DND-41 (cell line): Measurements from ENCODE around the gene ENAH.

ENCODE experiments used
- ATAC-seq: fragments of 200-7000 bp; cut with Tn5 transposase; 3 replicates; pipeline ENCODE4 v1.9.1; 2021; ENCODE audit warnings: low read depth; ENCODE audit not compliant: insufficient read depth
- DNase-seq: peaks from one replicate; pipeline ENCODE4 v3.0.0-alpha.2; 2020
- H2AFZ ChIP-seq: 2 replicates; pipeline ENCODE4 v1.6.0; 2012; ENCODE audit warnings: low read depth, low read length
- H3K27ac ChIP-seq: 2 replicates; pipeline ENCODE4 v1.5.1; 2012; ENCODE audit warnings: low read length, inconsistent platforms
- H3K27me3 ChIP-seq: fragments of 200-600 bp; sonication (generic); 2 replicates; pipeline ENCODE4 v1.6.0; 2012; ENCODE audit warnings: low read length, mild to moderate bottlenecking, inconsistent platforms; ENCODE audit not compliant: insufficient read depth, poor library complexity
- H3K36me3 ChIP-seq: 2 replicates; pipeline ENCODE4 v1.5.1; 2012; ENCODE audit warnings: low read length, inconsistent platforms; ENCODE audit not compliant: insufficient read depth
- H3K4me1 ChIP-seq: 2 replicates; pipeline ENCODE4 v1.5.1; 2012; ENCODE audit warnings: mild to moderate bottlenecking, low read length; ENCODE audit not compliant: insufficient read depth
- H3K4me2 ChIP-seq: 2 replicates; pipeline ENCODE4 v1.6.0; 2012; ENCODE audit warnings: mild to moderate bottlenecking, moderate library complexity, low read length, inconsistent platforms; ENCODE audit not compliant: insufficient read depth
- H3K4me3 ChIP-seq, 2 experiments: fragments of 200-600 bp in 1 of 2; shearing (Covaris generic) in 1 of 2; 2 replicates each; pipeline ENCODE4 v1.5.1; 2012 to 2016; ENCODE audit warnings: inconsistent platforms in 2 of 2, low read length in 2 of 2, mild to moderate bottlenecking in 2 of 2, low read depth in 1 of 2, moderate library complexity in 1 of 2
- H3K79me2 ChIP-seq: 2 replicates; pipeline ENCODE4 v1.6.0; 2012; ENCODE audit warnings: low read length, inconsistent platforms; ENCODE audit not compliant: insufficient read depth
- H3K9ac ChIP-seq: 2 replicates; pipeline ENCODE4 v1.6.0; 2012; ENCODE audit warnings: low read depth, mild to moderate bottlenecking, inconsistent platforms, low read length, moderate library complexity
- H3K9me3 ChIP-seq: 2 replicates; pipeline ENCODE4 v1.5.1; 2012; ENCODE audit warnings: low read length, moderate library complexity, mild to moderate bottlenecking, inconsistent platforms; ENCODE audit not compliant: insufficient read depth, severe bottlenecking
- H4K20me1 ChIP-seq: 2 replicates; pipeline ENCODE4 v1.6.0; 2012; ENCODE audit warnings: low read length; ENCODE audit not compliant: insufficient read depth
- EZH2 ChIP-seq: IDR thresholded peaks from 3 replicates; pipeline ENCODE4 v1.6.1; 2012; ENCODE audit warnings: borderline replicate concordance, low read depth, mild to moderate bottlenecking, moderate library complexity, low read length, inconsistent platforms; ENCODE audit not compliant: severe bottlenecking
- TF ChIP-seq, protein P1 (sequence below): IDR thresholded peaks from 2 replicates; pipeline ENCODE4 v1.5.1; 2012; ENCODE audit warnings: borderline replicate concordance, low read length, moderate library complexity, mild to moderate bottlenecking; ENCODE audit not compliant: poor library complexity, severe bottlenecking; ENCODE audit errors: extremely low read depth

ENAH gene

DNA sequence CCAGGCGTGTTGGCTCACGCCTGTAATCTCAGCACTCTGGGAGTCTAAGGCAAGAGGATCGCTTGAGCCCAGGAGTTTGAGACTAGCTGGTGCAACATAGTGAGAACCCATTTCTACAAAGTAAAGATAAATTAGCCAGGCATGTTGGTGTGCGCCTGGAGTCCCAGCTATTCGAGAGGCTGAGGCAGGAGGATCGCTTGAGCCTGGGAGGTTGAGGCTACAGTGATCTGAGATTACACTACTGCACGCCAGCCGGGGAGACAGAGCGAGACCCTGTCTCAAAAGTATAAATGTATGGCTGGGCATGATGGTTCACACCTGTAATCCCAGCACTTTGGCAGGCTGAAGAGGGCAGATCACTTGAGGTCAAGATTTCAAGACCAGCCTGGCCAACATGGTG, 173.6 kb downstream of the ENAH start:
- no peak overlapping the region for H3K4me2 ChIP-seq
- H3K4me1 ChIP-seq = peaks cover 9% of the 10 kb centered on the region
- no peak for TF ChIP-seq EZH2
- TF ChIP-seq, protein P1, sequence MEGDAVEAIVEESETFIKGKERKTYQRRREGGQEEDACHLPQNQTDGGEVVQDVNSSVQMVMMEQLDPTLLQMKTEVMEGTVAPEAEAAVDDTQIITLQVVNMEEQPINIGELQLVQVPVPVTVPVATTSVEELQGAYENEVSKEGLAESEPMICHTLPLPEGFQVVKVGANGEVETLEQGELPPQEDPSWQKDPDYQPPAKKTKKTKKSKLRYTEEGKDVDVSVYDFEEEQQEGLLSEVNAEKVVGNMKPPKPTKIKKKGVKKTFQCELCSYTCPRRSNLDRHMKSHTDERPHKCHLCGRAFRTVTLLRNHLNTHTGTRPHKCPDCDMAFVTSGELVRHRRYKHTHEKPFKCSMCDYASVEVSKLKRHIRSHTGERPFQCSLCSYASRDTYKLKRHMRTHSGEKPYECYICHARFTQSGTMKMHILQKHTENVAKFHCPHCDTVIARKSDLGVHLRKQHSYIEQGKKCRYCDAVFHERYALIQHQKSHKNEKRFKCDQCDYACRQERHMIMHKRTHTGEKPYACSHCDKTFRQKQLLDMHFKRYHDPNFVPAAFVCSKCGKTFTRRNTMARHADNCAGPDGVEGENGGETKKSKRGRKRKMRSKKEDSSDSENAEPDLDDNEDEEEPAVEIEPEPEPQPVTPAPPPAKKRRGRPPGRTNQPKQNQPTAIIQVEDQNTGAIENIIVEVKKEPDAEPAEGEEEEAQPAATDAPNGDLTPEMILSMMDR = no peak
- no peak for DNase-seq
- H2AFZ ChIP-seq = no peak overlapping the region
- no peaks in the 10 kb centered on the region for H3K9me3 ChIP-seq
- no peak overlapping the region for H3K27ac ChIP-seq
- H4K20me1 ChIP-seq = no peaks in the 10 kb centered on the region
- ATAC-seq = no peak
- H3K9ac ChIP-seq = no peak overlapping the region
- H3K79me2 ChIP-seq = no peaks in the 10 kb centered on the region
- no peak overlapping the region for H3K4me3 ChIP-seq
- H3K36me3 ChIP-seq = no peaks in the 10 kb centered on the region
- H3K27me3 ChIP-seq = peaks cover 6% of the 10 kb centered on the region

DNA sequence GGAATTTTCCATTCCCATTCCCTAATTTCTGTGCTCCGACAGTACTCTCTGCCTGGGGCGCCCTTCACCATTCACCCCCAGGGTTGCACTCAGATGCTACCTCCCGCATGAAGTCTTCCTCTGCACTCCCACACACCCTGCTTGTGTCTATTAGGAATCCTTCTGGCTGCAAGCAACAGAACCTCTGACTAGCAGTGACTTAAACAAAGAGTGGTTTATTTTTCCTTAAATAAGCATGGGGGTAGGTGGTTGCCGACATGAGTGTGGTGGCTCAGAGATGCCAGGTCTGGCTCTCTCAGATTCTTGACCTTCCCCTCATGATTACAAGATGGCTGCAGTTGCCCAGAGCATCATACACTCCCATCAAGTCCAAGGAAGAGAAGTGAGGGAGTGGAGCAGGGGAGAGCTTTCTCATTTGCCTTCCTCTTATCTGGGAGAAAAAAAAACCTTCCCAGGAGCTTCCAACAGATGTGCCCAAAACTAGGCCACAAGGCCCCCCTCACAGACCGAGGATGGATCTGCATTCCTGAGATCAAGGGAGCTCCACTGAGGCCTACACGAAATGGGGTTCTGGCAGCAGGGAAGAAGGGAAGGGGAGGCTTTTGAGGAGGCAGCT, 175.5 kb downstream of the ENAH start:
- Histone ChIP-seq H3K9me3 (no peaks in the 10 kb centered on the region), H3K4me2 (no peak overlapping the region), H4K20me1 (no peaks in the 10 kb centered on the region), H3K27ac (no peak overlapping the region), H3K9ac (no peak overlapping the region), H3K27me3 (peaks cover 4% of the 10 kb centered on the region), H3K4me1 (peaks cover 9% of the 10 kb centered on the region), H3K79me2 (no peaks in the 10 kb centered on the region), H3K36me3 (no peaks in the 10 kb centered on the region), H2AFZ (no peak overlapping the region; the same call in 1 of the 2 replicates), H3K4me3 (no peak overlapping the region)
- TF ChIP-seq, protein P1 = no peak
- TF ChIP-seq EZH2 = no peak
- DNase-seq (no peak), ATAC-seq (no peak)

DNA sequence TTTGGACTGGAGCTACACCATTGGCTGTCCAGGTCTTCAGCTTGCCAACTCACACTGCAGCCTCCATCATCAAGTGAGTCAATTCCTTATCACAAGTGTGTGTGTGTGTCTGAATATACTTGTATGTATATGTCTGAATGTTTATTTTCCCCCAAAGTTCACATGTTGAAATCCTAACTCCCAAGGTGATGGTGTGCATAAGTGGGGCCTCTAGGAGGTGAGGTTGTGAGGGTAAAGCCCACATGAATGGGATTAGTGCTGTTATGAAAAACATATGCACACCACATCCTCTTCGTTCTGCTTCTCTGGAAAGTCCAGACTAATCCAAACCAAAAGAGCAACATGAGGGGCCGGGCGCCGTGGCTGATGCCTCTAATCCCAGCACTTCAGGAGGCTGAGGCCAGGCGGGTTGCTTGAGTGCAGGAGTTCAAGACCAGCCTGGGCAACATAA, 176.4 kb downstream of the ENAH start:
- Histone ChIP-seq H3K27ac (no peak overlapping the region), H3K4me1 (peaks cover 9% of the 10 kb centered on the region), H3K4me3 (no peak overlapping the region), H3K36me3 (no peaks in the 10 kb centered on the region), H4K20me1 (no peaks in the 10 kb centered on the region), H3K79me2 (no peaks in the 10 kb centered on the region), H2AFZ (no peak overlapping the region), H3K9ac (no peak overlapping the region), H3K27me3 (no peaks in the 10 kb centered on the region), H3K4me2 (no peak overlapping the region), H3K9me3 (no peaks in the 10 kb centered on the region)
- TF ChIP-seq, protein P1 = no peak
- no peak for TF ChIP-seq EZH2
- ATAC-seq (no peak), DNase-seq (no peak)
